Skeletal muscle satellite cell (primary cell): ENCODE measurements around the gene SPI1.
A peak's percentile ranks its signal among the peaks of the same experiment; 100 is the strongest.

Source experiments
- H3K27me3 ChIP-seq: 2 replicates; pipeline ENCODE4 v1.7.0; 2013; ENCODE audit warnings: low read length; ENCODE audit not compliant: control insufficient read depth, insufficient read depth
- H3K36me3 ChIP-seq: 2 replicates; pipeline ENCODE4 v1.7.0; 2013; ENCODE audit warnings: mild to moderate bottlenecking, control low read depth, low read length; ENCODE audit not compliant: insufficient read depth
- H3K4me1 ChIP-seq: 2 replicates; pipeline ENCODE4 v1.7.0; 2013; ENCODE audit warnings: low read length; ENCODE audit not compliant: control insufficient read depth, insufficient read depth
- H3K4me2 ChIP-seq: 2 replicates; pipeline ENCODE4 v1.7.0; 2013; ENCODE audit warnings: mild to moderate bottlenecking, low read length
- H3K4me3 ChIP-seq: 2 replicates; pipeline ENCODE4 v1.7.0; 2013; ENCODE audit warnings: low read length
- H3K9ac ChIP-seq: 2 replicates; pipeline ENCODE4 v1.7.0; 2013; ENCODE audit warnings: mild to moderate bottlenecking, low read depth, low read length, moderate library complexity
- H3K9me3 ChIP-seq: replicated peaks from 2 replicates; pipeline ENCODE4 v1.7.0; 2013; ENCODE audit warnings: mild to moderate bottlenecking, control low read depth, low read length

Gene SPI1

DNA sequence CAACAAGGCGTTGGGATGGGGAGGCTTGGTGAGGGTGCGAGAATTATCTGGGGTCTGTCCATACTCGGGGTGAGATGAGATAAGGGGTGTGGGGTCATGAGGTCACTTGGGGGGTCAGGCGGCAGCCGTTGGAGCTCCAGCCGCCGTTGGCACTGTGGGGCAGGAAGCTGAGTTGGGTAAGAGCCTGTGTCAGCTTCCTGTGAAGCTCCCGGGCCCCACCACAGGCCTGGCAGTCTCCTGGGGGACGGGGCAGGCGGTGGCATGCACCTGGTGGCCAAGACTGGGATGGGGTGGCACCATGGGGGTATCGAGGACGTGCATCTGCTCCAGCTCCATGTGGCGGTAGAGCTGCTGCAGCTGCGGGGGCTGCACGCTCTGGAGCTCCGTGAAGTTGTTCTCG lies 18.8 kb downstream of the SPI1 start:
- peaks cover 4% of the 10 kb centered on the region for H3K27me3 ChIP-seq
- H3K4me1 ChIP-seq = no peaks in the 10 kb centered on the region
- no peak overlapping the region for H3K9ac ChIP-seq
- no peaks in the 10 kb centered on the region for H3K36me3 ChIP-seq
- no peak overlapping the region for H3K4me2 ChIP-seq
- H3K9me3 ChIP-seq = no peaks in the 10 kb centered on the region
- H3K4me3 ChIP-seq = no peak overlapping the region

DNA sequence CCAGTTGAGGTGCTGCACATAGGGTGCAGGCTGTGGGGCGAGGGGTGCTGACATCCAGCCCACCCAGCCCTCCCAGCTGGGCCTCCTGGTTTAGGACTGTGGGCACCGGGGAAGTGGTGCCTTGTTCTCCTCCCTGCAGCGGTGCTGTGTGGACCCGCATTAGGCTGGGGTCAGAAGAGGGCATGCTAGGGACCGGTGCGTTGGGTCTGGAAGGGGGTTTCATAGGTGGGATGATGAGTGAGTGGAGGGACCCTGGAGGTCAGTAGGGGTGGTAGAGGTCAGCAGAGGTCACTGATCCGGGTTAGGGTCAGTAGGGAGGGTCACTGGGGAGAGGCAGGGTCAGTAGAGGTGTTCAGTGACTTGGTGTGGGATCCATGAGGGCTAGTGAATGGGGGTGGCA lies 19.2 kb downstream of the SPI1 start:
- Histone ChIP-seq H3K4me1 (no peaks in the 10 kb centered on the region), H3K36me3 (no peaks in the 10 kb centered on the region), H3K9ac (no peak overlapping the region), H3K9me3 (no peaks in the 10 kb centered on the region), H3K27me3 (no peaks in the 10 kb centered on the region), H3K4me2 (no peak overlapping the region), H3K4me3 (no peak overlapping the region)

DNA sequence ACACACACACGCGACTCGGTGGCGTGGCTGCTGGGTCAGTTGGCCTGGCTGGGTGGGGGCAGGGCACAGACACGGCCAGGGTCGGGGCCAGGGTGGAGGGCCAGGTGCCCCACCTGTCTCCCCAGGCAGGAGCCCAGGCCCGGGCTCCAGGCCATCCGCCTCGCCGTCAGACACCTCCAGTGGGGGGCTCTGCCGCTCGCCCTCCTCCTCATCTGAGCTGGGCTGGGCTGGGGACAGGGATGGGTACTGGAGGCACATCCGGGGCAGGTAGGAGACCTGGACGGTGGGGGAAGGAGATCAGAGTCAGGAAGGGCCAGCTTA lies 19.7 kb downstream of the SPI1 start:
- Histone ChIP-seq H3K9me3 (no peaks in the 10 kb centered on the region), H3K9ac (no peak overlapping the region), H3K4me1 (no peaks in the 10 kb centered on the region), H3K36me3 (no peaks in the 10 kb centered on the region), H3K4me2 (no peak overlapping the region), H3K27me3 (no peaks in the 10 kb centered on the region), H3K4me3 (no peak overlapping the region)

DNA sequence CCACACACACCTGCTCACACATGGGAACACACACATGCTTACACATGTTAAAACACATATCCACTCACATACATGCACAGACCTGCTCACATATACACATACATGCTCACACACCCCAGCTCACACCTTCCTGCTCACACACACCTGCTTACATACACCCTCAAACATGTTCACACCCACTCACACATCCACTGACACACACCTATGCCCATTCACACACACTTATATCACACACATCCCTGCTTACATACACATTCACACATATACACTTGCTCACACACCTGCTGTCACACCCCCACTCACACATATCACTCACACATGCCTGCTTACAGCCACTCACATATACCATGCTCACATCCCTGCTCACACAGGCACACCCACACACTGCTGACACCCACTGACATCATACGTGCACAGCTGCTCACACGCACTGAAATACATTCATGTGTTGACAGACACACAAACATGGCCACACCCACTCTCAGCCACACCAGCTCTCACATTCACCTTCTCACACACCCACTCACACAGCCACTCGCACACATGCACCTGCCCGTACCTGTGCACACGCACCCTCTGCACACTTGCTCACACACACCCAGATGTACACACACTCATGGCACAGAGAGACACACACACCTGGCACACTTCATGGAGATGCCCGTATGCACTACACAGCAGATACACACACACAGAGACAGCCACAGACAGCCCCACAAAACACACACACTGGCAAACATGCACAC lies 20.2 kb downstream of the SPI1 start:
- Histone ChIP-seq H3K4me3 (no peak overlapping the region), H3K9ac (no peak overlapping the region), H3K4me2 (no peak overlapping the region), H3K36me3 (no peaks in the 10 kb centered on the region), H3K9me3 (no peaks in the 10 kb centered on the region), H3K4me1 (no peaks in the 10 kb centered on the region), H3K27me3 (no peaks in the 10 kb centered on the region)

DNA sequence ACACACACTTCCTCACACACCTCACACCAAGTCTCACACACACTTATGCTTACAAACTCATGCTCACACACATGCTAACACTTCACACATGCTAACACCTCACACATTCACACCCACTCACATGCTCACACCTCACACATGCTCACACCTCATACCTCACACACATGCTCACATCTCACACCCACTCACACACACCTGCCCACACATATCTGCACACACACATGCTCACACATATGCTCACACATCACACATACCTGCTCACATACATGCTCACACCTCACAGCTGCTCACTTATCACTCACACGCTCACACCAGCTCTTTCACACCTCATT lies 21.4 kb downstream of the SPI1 start:
- Histone ChIP-seq H3K36me3 (no peaks in the 10 kb centered on the region), H3K9me3 (no peaks in the 10 kb centered on the region), H3K27me3 (no peaks in the 10 kb centered on the region), H3K4me2 (no peak overlapping the region), H3K4me3 (no peak overlapping the region), H3K4me1 (no peaks in the 10 kb centered on the region), H3K9ac (no peak overlapping the region)

DNA sequence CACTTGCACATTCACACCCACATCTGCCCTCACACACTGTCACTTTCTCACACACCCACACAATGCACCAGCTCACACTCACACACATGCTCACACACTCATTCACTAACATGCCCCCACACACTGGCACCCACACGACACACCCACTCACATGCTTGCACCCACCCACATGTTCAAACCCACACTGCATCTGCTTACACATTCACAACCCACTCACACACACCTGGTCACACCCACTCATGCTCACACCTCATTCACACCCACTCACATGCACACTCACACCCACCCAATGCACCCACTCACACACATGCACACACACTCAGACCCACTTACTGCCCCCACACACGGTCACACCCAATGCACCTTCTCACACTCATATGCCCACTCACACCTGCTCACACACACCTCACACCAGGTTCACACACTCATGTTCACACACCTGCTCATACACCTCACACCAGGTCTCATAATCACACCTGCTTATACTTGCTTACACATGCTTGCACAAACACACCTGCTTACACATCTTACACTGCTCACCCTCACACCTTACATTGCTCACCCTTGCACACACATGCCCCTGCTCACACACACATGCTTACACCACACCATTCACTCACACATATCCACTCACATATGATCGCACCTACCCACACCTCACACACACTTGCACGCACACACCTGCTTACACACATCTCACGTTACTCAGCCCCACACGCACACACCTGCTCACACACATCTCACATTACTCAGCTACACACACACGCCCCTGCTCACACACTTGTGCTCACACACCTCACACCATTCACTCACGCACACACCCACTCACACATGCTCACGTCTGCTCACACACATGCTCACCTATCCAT lies 22.0 kb downstream of the SPI1 start:
- Histone ChIP-seq H3K27me3 (no peaks in the 10 kb centered on the region), H3K36me3 (no peaks in the 10 kb centered on the region), H3K4me2 (no peak overlapping the region), H3K9me3 (no peaks in the 10 kb centered on the region), H3K4me3 (no peak overlapping the region), H3K9ac (no peak overlapping the region), H3K4me1 (no peaks in the 10 kb centered on the region)

DNA sequence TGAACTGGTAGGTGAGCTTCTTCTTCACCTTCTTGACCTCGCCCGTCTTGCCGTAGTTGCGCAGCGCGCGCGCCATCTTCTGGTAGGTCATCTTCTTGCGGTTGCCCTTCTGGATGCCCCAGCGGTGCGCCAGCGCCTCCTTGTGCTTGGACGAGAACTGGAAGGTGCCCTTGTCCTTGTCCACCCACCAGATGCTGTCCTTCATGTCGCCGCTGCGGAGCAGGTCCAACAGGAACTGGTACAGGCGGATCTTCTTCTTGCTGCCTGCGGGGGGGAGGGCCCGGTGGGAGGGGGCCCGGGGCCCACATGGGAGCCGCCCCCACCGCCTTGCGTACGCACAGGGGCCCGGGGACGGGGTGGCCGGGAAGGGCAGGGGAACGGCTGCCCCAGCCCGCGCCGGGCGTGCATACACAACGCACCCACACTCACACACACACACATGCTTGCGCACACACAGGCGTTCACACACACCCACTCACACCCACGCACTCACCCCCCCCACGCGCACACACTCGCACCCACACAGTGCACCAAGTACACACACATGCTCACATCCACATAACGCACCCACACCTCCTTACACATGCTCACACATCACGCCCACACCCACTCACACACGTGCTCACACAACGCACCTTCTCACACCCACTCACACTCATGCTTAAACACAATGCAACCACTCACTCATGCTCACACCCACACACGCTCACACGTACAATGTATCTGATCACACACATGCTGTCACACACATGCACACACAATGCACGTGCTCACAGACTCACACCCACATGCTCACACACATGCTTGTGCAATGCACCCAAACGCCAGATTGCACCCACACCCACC lies 22.8 kb downstream of the SPI1 start:
- H3K4me1 ChIP-seq = no peaks in the 10 kb centered on the region
- peak overlapping the region; percentile 41 for H3K4me3 ChIP-seq
- peak overlapping the region; percentile 79 for H3K4me2 ChIP-seq
- H3K27me3 ChIP-seq = no peaks in the 10 kb centered on the region
- no peaks in the 10 kb centered on the region for H3K36me3 ChIP-seq
- no peaks in the 10 kb centered on the region for H3K9me3 ChIP-seq
- peak overlapping the region; percentile 27 for H3K9ac ChIP-seq

DNA sequence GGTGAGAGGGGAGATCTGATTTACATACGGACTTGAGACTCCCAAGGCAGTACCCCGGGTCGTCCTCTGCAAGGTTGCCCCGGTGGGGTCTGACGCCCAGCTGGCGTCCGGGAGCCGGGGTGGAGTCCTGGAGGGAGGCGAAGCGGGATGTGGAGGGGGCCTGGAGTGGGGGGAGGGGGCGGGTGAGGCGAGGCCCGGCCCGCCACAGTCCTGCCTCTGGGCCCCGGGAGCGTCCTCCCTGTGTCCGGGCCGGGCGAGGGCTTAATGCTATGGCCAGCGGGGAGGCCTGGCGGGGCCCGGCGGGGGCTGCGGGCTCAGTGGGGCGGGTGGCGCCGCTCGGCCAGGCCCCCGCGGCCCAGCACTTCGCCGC lies 23.4 kb downstream of the SPI1 start:
- Histone ChIP-seq H3K36me3 (no peaks in the 10 kb centered on the region), H3K4me3 (no peak overlapping the region), H3K9ac (peak overlapping the region; percentile 27)

DNA sequence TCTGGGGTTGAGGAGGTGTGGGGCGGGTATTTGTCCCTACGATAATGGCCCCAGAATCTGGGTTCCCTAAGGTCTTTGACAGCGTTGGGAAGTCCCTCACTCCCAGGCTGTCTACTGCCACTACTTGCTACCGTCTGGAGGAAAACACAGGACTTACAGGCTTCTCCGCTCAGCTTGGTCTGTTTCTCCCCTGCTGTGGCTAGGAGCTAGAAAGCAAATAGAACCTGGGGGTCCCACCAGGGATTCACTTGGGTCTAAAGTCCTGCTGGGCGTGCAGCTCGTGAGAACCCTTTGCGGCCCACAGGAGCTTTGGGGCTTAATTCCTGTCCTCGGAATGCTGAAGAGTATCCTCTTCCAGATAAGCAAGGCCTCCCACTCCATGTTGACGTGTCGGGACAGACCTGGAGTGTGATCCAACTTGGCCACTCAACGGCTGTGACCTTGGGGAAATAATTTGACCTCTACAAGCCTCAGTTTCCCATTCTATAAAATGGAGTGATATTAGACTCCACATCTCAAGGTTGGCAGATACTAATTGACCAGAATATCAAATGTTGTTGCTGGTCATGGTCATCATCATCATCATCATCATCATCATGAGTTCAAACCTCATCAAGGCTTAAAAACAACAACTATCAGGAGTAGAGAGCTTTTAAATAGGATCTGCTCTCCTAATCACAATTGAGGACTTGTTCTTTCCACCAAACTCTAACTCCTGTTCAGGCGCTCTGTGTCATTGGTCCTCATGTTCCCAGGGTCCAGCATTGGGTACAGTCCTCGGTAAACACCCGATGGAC lies 24.2 kb downstream of the SPI1 start:
- H3K4me3 ChIP-seq = no peak overlapping the region
- no peaks in the 10 kb centered on the region for H3K27me3 ChIP-seq
- no peak overlapping the region for H3K4me2 ChIP-seq
- no peaks in the 10 kb centered on the region for H3K36me3 ChIP-seq
- no peak overlapping the region for H3K9ac ChIP-seq
- H3K4me1 ChIP-seq = no peaks in the 10 kb centered on the region
- H3K9me3 ChIP-seq = no peaks in the 10 kb centered on the region

More for the DNA sequence above, 23.4 kb downstream of the SPI1 start:
- no peaks in the 10 kb centered on the region for H3K4me1 ChIP-seq
- no peaks in the 10 kb centered on the region for H3K27me3 ChIP-seq
- H3K9me3 ChIP-seq = no peaks in the 10 kb centered on the region
- H3K4me2 ChIP-seq = peak overlapping the region; percentile 79

DNA sequence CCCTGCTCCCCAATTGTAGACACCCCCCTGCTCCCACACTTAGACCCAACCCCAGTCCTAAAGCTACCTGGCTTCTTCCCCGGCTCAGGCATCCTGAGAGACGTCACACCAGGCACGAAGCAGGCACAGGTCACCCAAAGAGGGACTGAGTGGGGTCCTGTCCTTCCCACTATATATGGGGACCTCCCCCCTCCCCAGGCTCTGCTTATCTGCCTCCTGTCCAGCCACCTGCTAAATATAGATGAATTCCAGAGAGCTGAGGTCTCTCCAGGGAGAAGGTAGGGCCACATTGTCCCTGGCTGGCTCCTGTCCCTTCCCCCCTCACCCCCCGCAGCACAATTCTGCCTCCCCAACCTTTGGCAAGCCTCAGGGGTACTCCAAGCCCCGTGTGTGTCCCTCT lies 25.8 kb downstream of the SPI1 start, which contains the start of gene MYBPC3:
Gene MYBPC3, minus strand, starts transcription at position 147 of the 400 bp plus-strand sequence. Its CDS starts 55 bp downstream, at position 92.
- no peaks in the 10 kb centered on the region for H3K36me3 ChIP-seq
- no peaks in the 10 kb centered on the region for H3K4me1 ChIP-seq
- H3K4me3 ChIP-seq = no peak within 1 kb of the TSS
- H3K4me2 ChIP-seq = no peak within 1 kb of the TSS
- no peak within 1 kb of the TSS for H3K9ac ChIP-seq
- no peaks in the 10 kb centered on the region for H3K9me3 ChIP-seq
- peaks cover 7% of the 10 kb centered on the region for H3K27me3 ChIP-seq
